Spinal cord (tissue), 10 donors: ENCODE data around the gene XRCC5. TPM values are rescaled to one million over a fixed set of nuclear protein-coding genes. Genes with fewer than 3 reads are reported as not detected.
"Not testable (repeated sequence)": the region's sequence is repeated elsewhere in the genome, so short reads cannot be mapped to it uniquely, and the experiment has no call there.

Experiments
- DNase-seq, 6 donors: peaks; one replicate each; pipeline versions ENCODE4 v3.0.0 to v3.0.0-alpha.2; 2013 to 2015; ENCODE audit warnings: low spot score in 6 of 6, low read depth in 4 of 6
- H3K27ac ChIP-seq: one replicate; pipeline ENCODE4 v1.5.1; 2013; ENCODE audit warnings: low read depth, low read length, control low read depth
- H3K27me3 ChIP-seq: one replicate; pipeline ENCODE4 v1.6.1; 2013; ENCODE audit warnings: low read length; ENCODE audit not compliant: control insufficient read depth, insufficient read depth
- H3K36me3 ChIP-seq: one replicate; pipeline ENCODE4 v1.6.1; 2013; ENCODE audit warnings: low read length; ENCODE audit not compliant: control insufficient read depth, insufficient read depth
- H3K4me1 ChIP-seq: one replicate; pipeline ENCODE4 v1.6.1; 2013; ENCODE audit warnings: low read length; ENCODE audit not compliant: control insufficient read depth, insufficient read depth
- H3K4me3 ChIP-seq: one replicate; pipeline ENCODE4 v1.5.1; 2013; ENCODE audit warnings: low read depth, low read length, control low read depth
- H3K9me3 ChIP-seq: one replicate; pipeline ENCODE4 v1.6.1; 2013; ENCODE audit warnings: low read length; ENCODE audit not compliant: control insufficient read depth, insufficient read depth
- WGBS: methylation state at CpG from one replicate; pipeline ENCODE4 v1.1.5; 2013; ENCODE audit warnings: missing lambda C conversion rate; ENCODE audit not compliant: insufficient coverage; 5-methylcytosine and 5-hydroxymethylcytosine counted together
- polyA plus RNA-seq, 2 donors: library from polyadenylated mRNA; unstranded; fragments of 120-200 nt; gene quantifications; one replicate each; pipeline ENCODE4 v1.2.1, GENCODE V29; 2013; ENCODE audit not compliant: insufficient read length in 2 of 2
- total RNA-seq, 2 donors: library from RNA; depleted of rRNA in 1 of 2; stranded (reverse); fragments of 120-200 nt in 1 of 2; fragments of >200 nt in 1 of 2; gene quantifications; one replicate each; pipeline versions ENCODE4 v1.2.3 to v1.2.4, GENCODE V29; 2013 to 2014
- donor health status: healthy.

XRCC5 gene
- total and polyA plus RNA-seq, 4 donors: 144 to 256 (median 206) TPM

- H3K27ac ChIP-seq: no peak overlapping the region
- H3K9me3 ChIP-seq: no peaks in the 10 kb centered on the region
- no peaks in the 10 kb centered on the region for H3K4me1 ChIP-seq
- H3K4me3 ChIP-seq: no peak overlapping the region
- H3K36me3 ChIP-seq: peaks cover 3% of the 10 kb centered on the region
- DNase-seq: no peak
- no peaks in the 10 kb centered on the region for H3K27me3 ChIP-seq
Observed at GRCh38 chr2:216073773-216074172, 35.4 kb upstream of the XRCC5 start.

GRCh38 chr2:216074380-216074779, 34.8 kb upstream of the XRCC5 start:
- Histone ChIP-seq H3K27me3 (no peaks in the 10 kb centered on the region), H3K4me1 (no peaks in the 10 kb centered on the region), H3K9me3 (no peaks in the 10 kb centered on the region), H3K27ac (no peak overlapping the region), H3K36me3 (peaks cover 3% of the 10 kb centered on the region), H3K4me3 (no peak overlapping the region)
- WGBS: no CpG with 5 or more reads among the region's 1 CpG
- DNase-seq: no peak

GRCh38 chr2:216074794-216075193, 34.4 kb upstream of the XRCC5 start:
- WGBS: no CpG with 5 or more reads among the region's 1 CpG
- Histone ChIP-seq H3K4me3 (no peak overlapping the region), H3K36me3 (peaks cover 3% of the 10 kb centered on the region), H3K27me3 (no peaks in the 10 kb centered on the region), H3K9me3 (no peaks in the 10 kb centered on the region), H3K4me1 (no peaks in the 10 kb centered on the region), H3K27ac (no peak overlapping the region)
- DNase-seq: no peak

GRCh38 chr2:216075510-216076485, 33.4 kb upstream of the XRCC5 start:
- no peak overlapping the region for H3K4me3 ChIP-seq
- 96% methylated on average over 4 of the region's 6 CpGs for WGBS
- no peaks in the 10 kb centered on the region for H3K27me3 ChIP-seq
- no peak for DNase-seq
- no peak overlapping the region for H3K27ac ChIP-seq
- no peaks in the 10 kb centered on the region for H3K9me3 ChIP-seq
- H3K36me3 ChIP-seq: peaks cover 3% of the 10 kb centered on the region
- no peaks in the 10 kb centered on the region for H3K4me1 ChIP-seq

GRCh38 chr2:216078776-216079175, 30.4 kb upstream of the XRCC5 start:
- no peaks in the 10 kb centered on the region for H3K9me3 ChIP-seq
- H3K4me1 ChIP-seq: peaks cover 12% of the 10 kb centered on the region
- DNase-seq: no peak
- no peak overlapping the region for H3K4me3 ChIP-seq
- H3K36me3 ChIP-seq: peaks cover 3% of the 10 kb centered on the region
- WGBS: no CpG with 5 or more reads among the region's 1 CpG
- no peaks in the 10 kb centered on the region for H3K27me3 ChIP-seq
- H3K27ac ChIP-seq: no peak overlapping the region

GRCh38 chr2:216080048-216080447, 29.1 kb upstream of the XRCC5 start:
- not testable (repeated sequence) for H3K4me3 ChIP-seq, H3K9me3 ChIP-seq, H3K36me3 ChIP-seq, H3K27me3 ChIP-seq, DNase-seq, H3K27ac ChIP-seq
- 100% methylated on average over 5 of the region's 10 CpGs for WGBS
- peaks cover 21% of the 10 kb centered on the region for H3K4me1 ChIP-seq

GRCh38 chr2:216081012-216081411, 28.1 kb upstream of the XRCC5 start:
- WGBS: no CpG with 5 or more reads among the region's 1 CpG
- Histone ChIP-seq H3K36me3 (no peaks in the 10 kb centered on the region), H3K4me3 (peak overlapping the region; percentile 92), H3K9me3 (no peaks in the 10 kb centered on the region), H3K4me1 (peaks cover 25% of the 10 kb centered on the region), H3K27ac (no peak overlapping the region), H3K27me3 (no peaks in the 10 kb centered on the region)
- peak in 1 of 6 donors; percentile 5 for DNase-seq

GRCh38 chr2:216081487-216082116, 27.5 kb upstream of the XRCC5 start, which contains the start of the genes PECR and TMEM169:
Gene PECR, minus strand, starts transcription at chr2:216081809. Its CDS starts 68 bp downstream, at chr2:216081741.
Gene TMEM169, plus strand, starts transcription at chr2:216081919. Its CDS starts 14,045 bp downstream, at chr2:216095964.
- Histone ChIP-seq H3K4me3 (peak within 1 kb of the TSS; percentile 92), H3K9me3 (no peaks in the 10 kb centered on the region), H3K36me3 (no peaks in the 10 kb centered on the region), H3K27ac (peak within 1 kb of the TSS; percentile 54), H3K27me3 (no peaks in the 10 kb centered on the region), H3K4me1 (peaks cover 25% of the 10 kb centered on the region)
- 1% methylated on average over 40 of the region's 44 CpGs for WGBS
- DNase-seq: peak in 5 of 6 donors; percentile 36 to 93 (median 71)

GRCh38 chr2:216082117-216082711, 26.9 kb upstream of the XRCC5 start:
- Histone ChIP-seq H3K4me3 (peak overlapping the region; percentile 92), H3K27ac (peak overlapping the region; percentile 54), H3K4me1 (peaks cover 25% of the 10 kb centered on the region), H3K27me3 (no peaks in the 10 kb centered on the region), H3K9me3 (no peaks in the 10 kb centered on the region), H3K36me3 (no peaks in the 10 kb centered on the region)
- peak in 3 of 6 donors; percentile 9 to 74 (median 36) for DNase-seq
- WGBS: 0% methylated on average over 12 of the region's 22 CpGs
